Tibial nerve (tissue), 4 donors: Measurements from ENCODE around the gene LAD1. TPM values are rescaled to one million over a fixed set of nuclear protein-coding genes. Genes with fewer than 3 reads are reported as not detected.

ENCODE experiments used
- DNase-seq, 2 donors: peaks; one replicate each; pipeline ENCODE4 v3.0.0-alpha.2; 2019; ENCODE audit warnings: low spot score in 2 of 2
- H3K27ac ChIP-seq, 4 donors: fragments of 200-600 bp; sonication (generic) in 3 of 4; one replicate each; pipeline ENCODE4 v1.5.1; 2017 to 2019; ENCODE audit warnings: mild to moderate bottlenecking in 1 of 4
- H3K27me3 ChIP-seq, 2 donors: fragments of 200-600 bp; sonication (generic) in 1 of 2; one replicate each; pipeline versions ENCODE4 v1.5.1 to v1.6.0; 2017 to 2019
- H3K36me3 ChIP-seq, 3 donors: fragments of 200-600 bp; sonication (generic); one replicate each; pipeline ENCODE4 v1.5.1; 2018 to 2019
- H3K4me1 ChIP-seq, 4 donors: fragments of 200-600 bp; sonication (generic) in 3 of 4; one replicate each; pipeline ENCODE4 v1.5.1; 2017 to 2019
- H3K4me3 ChIP-seq, 4 donors: fragments of 200-600 bp; sonication (generic) in 3 of 4; one replicate each; pipeline ENCODE4 v1.5.1; 2017 to 2019; ENCODE audit warnings: mild to moderate bottlenecking in 1 of 4, moderate library complexity in 1 of 4
- H3K9me3 ChIP-seq, 4 donors: fragments of 200-600 bp; sonication (generic) in 3 of 4; one replicate each; pipeline ENCODE4 v1.5.1; 2017 to 2019
- EP300 ChIP-seq, 2 donors: sonication (generic); formaldehyde crosslinking; IDR thresholded peaks; one replicate each; pipeline ENCODE4 v1.6.1; 2017; ENCODE audit warnings: antibody characterized with exemption in 2 of 2, mild to moderate bottlenecking in 1 of 2
- POLR2A ChIP-seq, 2 donors: fragments of 450-650 bp; IDR thresholded peaks; one replicate each; pipeline ENCODE4 v1.6.1; 2017; ENCODE audit warnings: antibody characterized with exemption in 2 of 2, mild to moderate bottlenecking in 2 of 2, moderate library complexity in 2 of 2
- WGBS, 2 donors: methylation state at CpG; one replicate each; pipeline ENCODE4 v1.1.5; 2018; 5-methylcytosine and 5-hydroxymethylcytosine counted together
- total RNA-seq, 4 donors: library from RNA; depleted of rRNA; stranded (reverse); fragments of >200 nt; gene quantifications; one replicate each; pipeline ENCODE4 v1.1.0, GENCODE V29; 2016
- TF ChIP-seq, protein P1 (sequence below), 5 experiments: fragments of 200-600 bp in 3 of 5; fragments of 450-650 bp in 2 of 5; sonication (generic) in 3 of 5; IDR thresholded peaks; one replicate each; pipeline ENCODE4 v1.5.1; 2016 to 2019; ENCODE audit warnings: antibody characterized with exemption in 5 of 5, mild to moderate bottlenecking in 3 of 5, moderate library complexity in 2 of 5

The LAD1 gene
- total RNA-seq, 4 donors from 2014 or later: not detected

DNA sequence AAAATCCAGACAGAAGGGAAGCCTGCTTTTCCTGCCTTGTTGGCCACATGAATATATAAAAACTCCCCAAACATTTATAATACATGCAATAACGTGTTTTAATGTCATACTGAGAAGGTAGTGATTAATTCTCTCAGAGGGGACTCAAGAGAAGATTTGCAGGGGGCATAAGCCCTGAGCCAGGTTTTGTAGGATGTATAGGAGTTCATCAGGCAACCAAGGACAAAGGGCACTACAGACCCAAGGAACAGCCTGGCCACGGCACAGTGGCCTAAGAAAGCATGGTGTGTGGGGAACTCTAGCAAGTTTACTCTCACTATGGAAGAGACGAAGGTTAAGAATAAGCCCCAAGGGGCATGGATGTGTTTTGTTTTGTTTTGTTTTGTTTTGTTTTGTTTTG, 37.8 kb upstream of the LAD1 start:
- H3K9me3 ChIP-seq: peaks cover 0 to 3% (median 0%) of the 10 kb centered on the region in 4 donors
- TF ChIP-seq EP300 (IDR thresholded peaks at IDR 0.05) (no peak), POLR2A (IDR thresholded peaks at IDR 0.05) (no peak)
- TF ChIP-seq, protein P1, sequence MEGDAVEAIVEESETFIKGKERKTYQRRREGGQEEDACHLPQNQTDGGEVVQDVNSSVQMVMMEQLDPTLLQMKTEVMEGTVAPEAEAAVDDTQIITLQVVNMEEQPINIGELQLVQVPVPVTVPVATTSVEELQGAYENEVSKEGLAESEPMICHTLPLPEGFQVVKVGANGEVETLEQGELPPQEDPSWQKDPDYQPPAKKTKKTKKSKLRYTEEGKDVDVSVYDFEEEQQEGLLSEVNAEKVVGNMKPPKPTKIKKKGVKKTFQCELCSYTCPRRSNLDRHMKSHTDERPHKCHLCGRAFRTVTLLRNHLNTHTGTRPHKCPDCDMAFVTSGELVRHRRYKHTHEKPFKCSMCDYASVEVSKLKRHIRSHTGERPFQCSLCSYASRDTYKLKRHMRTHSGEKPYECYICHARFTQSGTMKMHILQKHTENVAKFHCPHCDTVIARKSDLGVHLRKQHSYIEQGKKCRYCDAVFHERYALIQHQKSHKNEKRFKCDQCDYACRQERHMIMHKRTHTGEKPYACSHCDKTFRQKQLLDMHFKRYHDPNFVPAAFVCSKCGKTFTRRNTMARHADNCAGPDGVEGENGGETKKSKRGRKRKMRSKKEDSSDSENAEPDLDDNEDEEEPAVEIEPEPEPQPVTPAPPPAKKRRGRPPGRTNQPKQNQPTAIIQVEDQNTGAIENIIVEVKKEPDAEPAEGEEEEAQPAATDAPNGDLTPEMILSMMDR (IDR thresholded peaks at IDR 0.05): no peak
- H3K4me3 ChIP-seq: no peak overlapping the region
- H3K36me3 ChIP-seq: no peaks in the 10 kb centered on the region
- peaks cover 0 to 23% (median 2%) of the 10 kb centered on the region in 4 donors for H3K4me1 ChIP-seq
- DNase-seq: no peak
- H3K27ac ChIP-seq: peak overlapping the region in 1 of 4 donors; percentile 70
- WGBS, 2 donors: 72 to 73% methylated on average over 3 of the region's 3 CpGs
- H3K27me3 ChIP-seq: no peaks in the 10 kb centered on the region

DNA sequence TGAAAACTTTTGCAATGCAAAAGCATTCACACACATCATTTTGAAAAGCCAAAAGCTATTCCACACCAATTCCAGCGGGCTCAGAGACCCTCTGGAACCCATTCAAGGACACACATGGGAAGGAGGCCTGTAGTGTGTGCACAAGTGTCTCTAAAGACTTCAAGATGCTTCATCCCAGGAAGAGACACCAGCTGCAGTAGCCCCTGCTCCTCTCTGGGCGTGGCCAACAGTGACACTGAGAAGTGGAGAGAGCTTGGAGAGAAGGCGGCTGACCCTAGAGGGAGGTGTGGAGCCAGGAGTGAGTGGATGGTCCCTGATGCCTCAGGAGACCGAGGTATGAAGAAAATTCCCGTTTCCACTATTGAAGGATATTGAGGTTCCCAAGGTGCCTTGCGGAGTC, 37.3 kb upstream of the LAD1 start:
- Histone ChIP-seq H3K9me3 (peaks cover 0 to 3% (median 0%) of the 10 kb centered on the region in 4 donors), H3K4me1 (peaks cover 0 to 23% (median 2%) of the 10 kb centered on the region in 4 donors), H3K27ac (peak overlapping the region in 2 of 4 donors; percentile 62 to 70), H3K27me3 (no peaks in the 10 kb centered on the region), H3K36me3 (no peaks in the 10 kb centered on the region), H3K4me3 (no peak overlapping the region)
- no peak for DNase-seq
- 61 to 72% methylated on average over 6 of the region's 6 CpGs for WGBS, 2 donors
- TF ChIP-seq, protein P1 (IDR thresholded peaks at IDR 0.05): no peak
- TF ChIP-seq EP300 (IDR thresholded peaks at IDR 0.05): no peak
- no peak for TF ChIP-seq POLR2A (IDR thresholded peaks at IDR 0.05)

DNA sequence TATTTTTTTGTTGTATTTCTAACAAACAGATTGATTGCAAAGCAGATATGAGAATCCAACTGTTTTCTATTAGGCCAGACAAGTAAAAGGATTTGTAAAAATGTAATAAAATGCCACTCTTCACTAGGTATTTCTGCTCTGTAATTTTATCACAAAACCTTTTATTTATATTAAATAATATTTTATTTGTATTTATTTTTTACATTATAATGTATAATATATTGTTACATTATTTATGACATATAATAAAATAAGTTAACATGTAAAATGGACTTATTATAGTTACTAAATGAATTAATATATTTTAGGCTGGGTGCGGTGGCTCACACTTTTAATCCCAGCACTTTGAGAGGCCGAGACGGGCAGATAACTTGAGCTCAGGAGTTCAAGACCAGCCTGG, 35.1 kb upstream of the LAD1 start:
- DNase-seq: no peak
- Histone ChIP-seq H3K36me3 (no peaks in the 10 kb centered on the region), H3K27ac (no peak overlapping the region), H3K9me3 (no peaks in the 10 kb centered on the region), H3K4me1 (peaks cover 0 to 23% (median 2%) of the 10 kb centered on the region in 4 donors), H3K27me3 (no peaks in the 10 kb centered on the region), H3K4me3 (no peak overlapping the region)
- WGBS, 2 donors: 93 to 98% methylated on average over 3 of the region's 3 CpGs
- TF ChIP-seq, protein P1 (IDR thresholded peaks at IDR 0.05): no peak

DNA sequence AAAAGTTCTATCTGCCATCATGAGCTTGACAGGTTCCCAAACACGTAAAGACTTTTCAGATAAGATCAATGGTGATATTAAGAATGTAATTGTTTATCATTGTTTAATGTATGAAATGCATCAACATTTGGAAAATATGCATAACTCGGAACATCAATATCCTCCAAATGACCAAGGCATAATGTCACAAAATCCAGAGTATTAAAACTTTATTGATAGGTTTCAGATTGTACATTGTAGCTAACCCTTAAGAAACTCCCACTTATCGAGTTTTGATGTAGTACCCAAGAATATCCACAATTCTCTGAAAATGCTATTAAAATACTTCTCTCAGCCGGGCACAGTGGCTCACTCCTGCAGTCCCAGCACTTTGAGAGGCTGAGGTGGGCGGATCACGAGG, 34.5 kb upstream of the LAD1 start:
- Histone ChIP-seq H3K36me3 (no peaks in the 10 kb centered on the region), H3K27ac (no peak overlapping the region), H3K4me1 (peaks cover 0 to 23% (median 2%) of the 10 kb centered on the region in 4 donors), H3K4me3 (no peak overlapping the region), H3K27me3 (no peaks in the 10 kb centered on the region), H3K9me3 (no peaks in the 10 kb centered on the region)
- 81 to 83% methylated on average over 6 of the region's 6 CpGs for WGBS, 2 donors
- no peak for TF ChIP-seq EP300 (IDR thresholded peaks at IDR 0.05)
- TF ChIP-seq POLR2A (IDR thresholded peaks at IDR 0.05): no peak
- TF ChIP-seq, protein P1 (IDR thresholded peaks at IDR 0.05): no peak
- DNase-seq: no peak

DNA sequence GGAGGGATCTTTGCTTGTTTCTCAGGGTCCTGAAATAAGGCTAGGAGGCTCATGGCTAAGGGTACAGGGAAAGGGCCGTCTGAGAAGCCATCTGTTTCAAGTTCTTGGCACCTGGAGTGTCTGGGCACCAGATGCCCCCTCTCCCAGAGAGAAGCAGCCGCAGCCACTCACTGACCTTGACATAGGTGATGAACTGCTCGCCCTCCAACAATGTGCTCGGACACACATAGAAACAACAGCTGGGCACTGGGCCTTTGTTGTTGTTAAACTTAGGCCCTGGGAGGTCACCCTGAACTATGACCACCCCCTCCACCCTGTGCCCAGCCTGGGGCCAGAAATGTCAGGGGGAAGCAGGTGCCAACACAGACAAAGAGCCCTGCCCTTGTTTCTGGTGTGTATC, 31.7 kb upstream of the LAD1 start:
- Histone ChIP-seq H3K27ac (no peak overlapping the region), H3K27me3 (no peaks in the 10 kb centered on the region), H3K4me1 (peaks cover 0 to 9% (median 2%) of the 10 kb centered on the region in 4 donors), H3K9me3 (no peaks in the 10 kb centered on the region), H3K36me3 (no peaks in the 10 kb centered on the region), H3K4me3 (no peak overlapping the region)
- 75 to 88% methylated on average over 4 of the region's 4 CpGs for WGBS, 2 donors
- TF ChIP-seq POLR2A (IDR thresholded peaks at IDR 0.05): no peak
- TF ChIP-seq, protein P1 (IDR thresholded peaks at IDR 0.05): no peak
- no peak for TF ChIP-seq EP300 (IDR thresholded peaks at IDR 0.05)
- no peak for DNase-seq
